GM04504 (cell line): ENCODE results near the gene TPM1.

Source experiments
- DNase-seq: peaks from one replicate; pipeline ENCODE4 v3.0.0-alpha.2; 2012; ENCODE audit warnings: low read depth

TPM1 gene

DNA sequence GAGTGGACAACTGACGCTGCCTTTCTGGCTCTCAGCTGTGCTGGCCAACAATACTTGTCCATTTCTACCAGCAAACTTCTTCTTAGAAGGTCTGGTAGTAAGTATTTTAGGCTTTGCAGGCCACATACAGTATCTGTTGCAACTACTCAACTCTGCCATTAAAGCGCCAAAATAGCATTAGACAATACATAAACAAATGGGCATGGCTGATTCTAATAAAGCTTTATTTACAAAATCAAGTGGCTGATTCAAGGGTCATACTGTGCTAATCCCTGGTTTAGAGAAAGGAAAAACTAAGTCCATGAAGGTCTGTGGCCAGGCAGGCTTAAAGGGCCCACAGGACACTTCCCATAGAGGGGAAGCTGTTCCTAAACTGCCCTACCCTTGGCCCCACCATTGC, 26.3 kb upstream of the TPM1 start:
- no peak for DNase-seq

DNA sequence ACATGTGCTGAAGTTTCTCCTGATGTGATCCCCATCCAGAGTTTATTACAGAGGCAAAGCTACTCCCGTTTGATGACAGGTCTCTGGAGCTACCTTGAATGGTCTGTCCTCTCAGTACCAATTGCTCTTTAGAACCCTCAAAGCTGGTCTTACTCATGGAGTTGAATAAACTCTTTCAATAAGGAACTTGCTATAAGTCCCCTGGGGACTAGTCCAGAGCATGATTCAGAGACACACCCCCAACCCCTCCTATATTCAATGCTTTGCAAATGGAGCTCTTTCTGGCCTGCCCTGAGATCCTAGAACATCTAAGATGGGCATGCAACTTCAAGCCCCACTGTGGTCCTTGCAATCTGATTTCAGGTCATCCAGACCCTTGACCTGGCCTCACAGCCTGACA, 23.9 kb upstream of the TPM1 start:
- no peak for DNase-seq

DNA sequence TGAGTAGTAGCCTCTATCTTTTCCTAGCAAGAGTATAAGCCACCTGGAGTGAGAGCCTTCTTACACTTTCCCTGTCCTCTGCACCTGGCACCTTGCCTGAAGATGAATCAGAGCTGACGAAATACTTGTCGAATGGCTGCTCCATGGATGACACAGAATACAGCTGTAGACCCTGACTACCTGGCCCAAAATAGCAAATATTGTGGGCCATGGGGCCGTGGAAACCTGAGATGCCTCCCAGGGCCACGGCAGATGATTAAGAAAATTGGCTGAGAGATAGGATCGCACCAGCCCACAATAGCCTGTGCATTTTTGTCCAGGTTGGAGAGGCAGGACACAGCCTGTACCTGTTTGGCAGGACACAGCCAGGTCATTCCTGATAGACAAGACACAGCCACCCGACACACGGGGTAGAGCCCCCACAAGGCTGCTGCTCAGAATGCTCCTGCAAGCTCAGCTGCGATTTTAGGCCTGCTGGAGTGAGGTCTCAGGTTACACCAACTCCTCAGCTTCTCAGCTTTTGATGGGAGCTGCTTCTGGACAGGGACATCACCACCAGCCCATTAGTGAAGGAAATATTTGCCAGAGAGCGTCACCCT, 22.9 kb upstream of the TPM1 start:
- peak; percentile 58 for DNase-seq

- DNase-seq, result no peak
These were observed 22.4 kb upstream of the TPM1 start for GRCh38 chr15:63020128-63020527.

- DNase-seq, result no peak
These were observed 21.7 kb upstream of the TPM1 start for GRCh38 chr15:63020759-63021430.

- no peak for DNase-seq
These were observed 20.4 kb upstream of the TPM1 start for GRCh38 chr15:63022181-63022580.

DNA sequence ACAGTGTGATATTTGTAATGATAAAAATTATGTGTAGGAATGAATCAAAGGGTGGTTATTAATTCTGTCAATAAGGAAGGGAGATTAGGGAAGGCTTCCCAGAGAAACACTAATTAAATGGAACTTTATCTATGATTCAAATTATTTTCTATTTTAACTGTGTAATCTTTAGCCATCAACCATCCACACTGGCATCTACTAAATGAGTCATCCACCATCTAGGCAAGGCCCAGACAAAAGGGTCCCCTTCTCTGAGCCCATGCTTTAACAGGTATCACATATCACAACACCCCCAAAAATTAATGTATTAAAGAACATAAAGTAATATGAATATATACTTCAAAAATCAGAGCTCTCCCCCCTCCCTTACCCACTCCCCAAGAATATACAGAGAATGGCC, 19.9 kb upstream of the TPM1 start:
- no peak for DNase-seq

DNA sequence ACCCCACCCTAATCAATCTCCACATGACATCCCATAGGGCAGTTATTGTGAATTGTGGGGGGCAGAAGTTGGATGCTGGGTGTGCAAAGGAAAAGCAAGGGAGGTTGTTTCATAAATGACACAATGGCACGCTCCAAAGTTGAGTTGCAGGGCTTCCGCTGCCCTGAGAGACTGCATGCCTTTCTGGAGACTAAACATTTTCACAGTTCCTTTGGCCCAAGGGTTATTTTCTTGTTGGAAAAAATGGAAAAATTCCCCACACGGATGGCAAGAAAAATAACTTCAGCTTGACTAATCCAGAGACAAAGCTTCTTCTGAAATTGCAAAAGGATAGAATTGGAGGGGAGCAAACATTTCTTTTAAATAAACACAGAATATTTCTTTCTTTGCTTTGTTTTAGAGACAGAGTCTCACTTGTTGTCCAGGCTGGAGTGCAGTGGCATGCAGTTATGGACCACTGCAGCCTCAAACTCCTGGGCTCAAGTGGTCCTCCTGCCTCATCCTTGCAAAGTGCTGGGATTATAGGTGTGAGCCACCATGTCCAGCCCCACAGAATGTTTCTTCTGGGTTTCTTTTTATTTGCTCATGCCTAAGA, 19.1 kb upstream of the TPM1 start:
- no peak for DNase-seq

- no peak for DNase-seq
These were observed 17.1 kb upstream of the TPM1 start for GRCh38 chr15:63025460-63025859.

DNA sequence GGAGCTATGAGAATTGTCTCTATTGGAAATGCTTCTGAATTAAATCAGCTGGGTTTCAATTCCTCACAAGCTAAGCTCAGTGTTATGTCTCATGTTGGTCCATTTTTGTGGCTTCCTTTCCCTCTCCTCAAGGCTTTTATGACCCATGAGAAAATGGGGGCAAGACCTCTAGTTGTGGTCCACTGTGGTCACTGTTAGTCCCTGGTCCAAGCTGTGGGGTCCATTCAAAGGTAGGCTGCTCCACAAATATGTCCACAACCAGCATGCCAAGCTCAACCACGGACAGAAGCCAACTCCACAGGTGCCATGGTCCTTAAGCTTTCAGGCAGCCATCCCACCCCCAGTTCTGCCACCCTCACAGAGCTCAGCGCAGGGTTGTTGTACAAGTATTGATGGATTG, 14.9 kb upstream of the TPM1 start:
- DNase-seq, result no peak

DNA sequence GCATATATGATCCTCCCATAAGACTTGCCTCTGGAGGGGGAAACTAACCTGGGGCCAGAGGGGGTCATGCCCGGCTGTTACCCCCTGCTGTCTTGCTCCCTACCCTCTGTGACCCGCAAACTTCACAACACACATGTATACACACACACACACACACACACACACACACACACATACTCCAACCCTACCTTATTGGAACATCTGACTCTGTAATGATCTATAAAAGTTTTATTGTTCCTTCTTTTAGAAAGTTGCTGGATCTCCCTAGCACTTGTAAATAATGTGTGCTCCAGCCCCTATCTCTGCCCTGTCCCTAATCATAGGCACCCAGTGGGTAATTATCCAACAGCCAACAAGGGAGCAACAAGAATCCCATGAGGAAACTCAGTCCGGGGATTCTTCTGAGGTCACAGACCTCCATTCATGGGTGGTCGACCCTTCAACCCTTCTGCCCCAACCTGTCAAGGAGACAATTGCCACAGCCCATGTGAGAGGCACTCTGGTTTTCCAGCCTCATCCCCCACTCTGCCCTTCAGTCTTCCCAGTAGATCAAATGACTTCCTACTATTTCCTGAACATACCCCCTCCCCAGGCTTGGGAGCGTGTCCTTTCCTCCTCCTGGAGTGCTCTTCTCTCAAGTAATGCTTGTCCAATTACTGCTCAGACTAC, 14.0 kb upstream of the TPM1 start:
- DNase-seq, result no peak

- no peak for DNase-seq
These were observed 12.9 kb upstream of the TPM1 start for GRCh38 chr15:63029676-63030075.

GRCh38 chr15:63030101-63030551, 12.4 kb upstream of the TPM1 start:
- DNase-seq, result no peak

DNA sequence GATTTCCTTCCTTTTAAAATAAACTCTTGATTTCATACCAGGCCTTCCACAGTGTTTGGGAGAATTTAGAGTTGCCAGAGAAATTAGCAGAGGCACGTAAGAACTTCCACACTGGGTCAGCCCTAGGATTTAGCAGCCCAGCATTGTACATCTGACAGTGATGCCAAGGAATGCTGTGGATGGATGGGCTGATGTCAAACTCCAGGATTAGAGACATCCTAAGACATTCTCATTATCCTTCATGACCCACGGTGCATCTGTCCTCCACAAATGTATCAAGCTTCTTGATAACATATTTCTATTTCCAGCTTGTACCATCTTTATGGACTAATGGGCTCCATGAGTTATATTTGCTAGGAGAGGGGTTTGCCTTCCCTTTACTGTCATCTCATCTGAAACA, 8.0 kb upstream of the TPM1 start:
- DNase-seq, result no peak

DNA sequence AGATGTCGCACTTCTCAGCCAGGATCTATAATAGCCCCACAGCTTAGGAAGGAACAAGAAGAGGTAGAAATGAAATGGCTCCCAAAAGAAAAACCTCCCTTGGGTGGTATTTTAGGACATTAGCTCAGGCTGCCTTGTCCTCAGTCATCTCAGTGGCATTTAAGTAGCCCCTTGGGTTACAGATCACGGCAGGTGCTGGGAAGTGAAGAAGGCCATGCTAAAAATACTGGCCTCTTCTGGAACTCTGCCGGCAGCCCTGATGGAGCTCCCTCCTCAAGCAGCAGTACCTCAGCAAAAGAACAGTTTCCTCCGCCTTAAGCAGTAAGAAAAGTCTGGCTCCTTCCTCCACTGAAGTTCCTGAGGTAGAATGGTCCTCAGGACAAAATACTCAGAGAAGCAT, 7.3 kb upstream of the TPM1 start:
- no peak for DNase-seq

DNA sequence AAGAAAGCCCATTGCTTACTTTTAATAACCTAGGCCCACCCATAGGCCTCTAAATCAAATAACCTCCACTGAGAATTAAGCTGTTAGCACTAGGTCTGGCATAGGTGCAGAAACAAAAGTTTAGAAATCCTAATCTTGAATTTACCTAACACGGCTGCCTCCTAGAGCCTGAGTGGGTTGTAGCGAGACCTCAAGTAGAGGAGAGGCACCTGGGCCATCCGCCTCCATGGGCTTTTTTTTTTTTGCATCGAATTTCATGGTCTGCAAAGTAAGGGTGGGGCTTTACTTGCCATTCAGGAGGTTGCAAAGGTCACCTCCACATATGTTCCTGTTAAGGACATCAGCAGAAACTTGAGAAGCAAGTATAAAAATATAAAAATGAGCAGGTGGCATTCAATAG, 6.6 kb upstream of the TPM1 start:
- no peak for DNase-seq

DNA sequence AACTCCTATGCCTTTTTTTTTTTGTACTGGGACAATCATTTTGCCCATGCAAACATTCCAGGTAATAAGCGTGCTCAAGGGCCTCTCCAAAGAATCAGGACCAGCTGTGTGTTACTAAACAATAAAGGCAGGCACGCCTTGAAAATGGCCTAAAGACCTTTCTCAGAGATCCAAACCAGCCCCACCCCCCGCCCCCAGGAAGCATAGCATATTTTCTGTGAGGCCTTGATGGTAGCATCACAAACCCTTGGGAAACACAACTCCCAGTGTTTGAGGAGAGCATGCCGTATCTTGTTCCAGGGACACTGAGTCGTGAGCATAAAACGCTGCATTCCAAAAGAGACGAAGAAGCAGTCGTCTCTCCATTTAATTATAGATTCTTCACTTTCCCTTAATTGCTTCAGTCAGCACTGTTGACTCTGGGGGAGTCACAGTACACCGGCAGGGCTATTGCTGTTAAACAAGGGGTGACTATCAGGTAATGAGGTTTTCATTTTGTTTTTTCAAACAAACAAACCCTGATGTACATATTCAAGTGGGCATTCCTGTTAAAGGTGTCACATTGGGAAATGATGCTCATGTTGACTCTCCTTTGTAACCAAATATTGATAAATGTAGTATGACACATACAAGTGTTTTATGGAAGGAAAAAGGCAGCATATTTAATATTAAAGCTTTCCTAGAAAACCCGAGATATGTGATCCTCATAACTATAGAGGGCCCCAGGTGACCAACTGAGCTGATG, 4.4 kb upstream of the TPM1 start:
- no peak for DNase-seq

DNA sequence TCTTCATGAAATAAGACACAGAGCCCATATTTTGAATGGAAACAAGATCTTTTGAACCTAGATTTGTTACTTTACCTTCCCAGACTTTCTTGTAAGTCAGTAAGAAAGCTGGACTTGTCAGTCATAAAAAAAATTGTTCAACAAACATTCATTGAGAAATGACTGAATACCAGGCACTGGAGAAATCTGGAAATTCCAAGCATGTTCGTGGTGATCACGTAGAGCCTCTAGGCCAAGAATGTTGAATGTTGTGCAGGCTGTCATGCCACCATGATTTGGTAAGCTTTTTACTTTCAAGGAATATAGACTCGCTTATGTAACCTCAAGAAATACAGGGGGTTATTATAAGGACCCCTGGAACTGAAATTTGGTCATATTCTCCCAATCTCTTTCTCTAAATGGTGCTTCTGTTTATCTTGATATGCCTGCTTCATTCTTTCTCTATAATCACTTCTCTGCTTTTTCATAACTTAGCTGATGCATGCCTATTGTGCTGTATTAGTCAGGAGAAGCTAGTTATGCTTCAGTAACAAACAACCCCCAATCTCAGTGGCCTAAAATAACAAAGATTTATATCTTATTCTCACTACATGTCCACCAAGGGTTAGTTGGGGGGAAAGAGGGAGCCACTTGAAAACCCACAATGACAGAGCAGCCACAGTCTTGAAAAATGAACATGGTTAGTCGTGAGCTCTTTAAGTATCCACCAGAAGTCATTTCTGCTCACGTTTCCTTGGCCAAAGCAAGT, 3.4 kb upstream of the TPM1 start:
- no peak for DNase-seq

GRCh38 chr15:63039811-63040210, 2.7 kb upstream of the TPM1 start:
- no peak for DNase-seq

DNA sequence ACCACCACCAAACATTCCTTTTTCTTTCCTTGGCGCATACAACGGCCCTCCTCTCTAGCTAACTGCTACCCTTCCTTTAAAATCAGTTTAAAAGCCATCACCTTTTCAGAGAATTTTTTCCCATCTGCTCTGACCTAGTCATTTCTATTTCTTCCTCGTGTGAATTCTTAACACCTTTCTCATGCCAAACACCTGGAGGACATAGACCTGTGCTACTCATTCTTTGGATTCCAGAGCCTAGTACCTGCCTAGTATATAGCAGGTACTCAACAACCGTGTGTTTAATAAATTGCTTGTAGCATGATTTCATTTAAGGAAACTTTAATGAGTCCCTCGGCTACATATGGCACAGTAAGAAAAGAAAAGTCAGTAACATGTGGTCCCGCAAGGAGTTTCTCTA, 2.0 kb upstream of the TPM1 start:
- DNase-seq, result no peak

DNA sequence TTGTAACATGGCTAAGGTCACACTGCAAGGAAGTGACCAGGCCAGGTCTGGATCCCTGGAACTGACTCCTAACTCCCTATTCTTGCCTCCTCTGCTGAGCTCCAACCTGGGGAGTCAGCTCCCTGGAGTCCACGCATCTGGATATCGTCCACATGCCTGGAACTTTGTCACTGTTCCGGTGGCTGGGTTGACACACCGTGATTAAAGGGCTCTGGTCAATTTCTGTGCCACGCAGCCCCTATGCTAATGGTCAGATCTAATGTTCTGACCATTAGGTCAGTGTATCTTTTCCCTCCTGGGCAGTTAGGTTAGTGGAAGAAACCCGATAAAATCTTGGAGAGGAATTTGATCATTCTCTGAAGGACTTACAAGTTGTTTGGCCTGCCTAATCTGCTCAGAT, 1.6 kb upstream of the TPM1 start:
- no peak for DNase-seq
